Activated CD4-positive, alpha-beta T cell treated with anti-CD3 and anti-CD28 coated beads, Interleukin-2, amount 50 U/mL, for 4 hours (primary cell): ENCODE data around the gene ZYG11B.
"Not testable (repeated sequence)": the region's sequence is repeated elsewhere in the genome, so short reads cannot be mapped to it uniquely, and the experiment has no call there.

ENCODE experiments used
- DNase-seq, 2 experiments: peaks; one replicate each; pipeline ENCODE4 v3.0.0-alpha.2; 2020

ZYG11B gene

GRCh38 chr1:52707927-52708655, 18.2 kb upstream of the ZYG11B start:
- no peak for DNase-seq

- no peak for DNase-seq
Observed at GRCh38 chr1:52709016-52709415, 17.2 kb upstream of the ZYG11B start.

GRCh38 chr1:52713590-52713989, 12.7 kb upstream of the ZYG11B start:
- no peak for DNase-seq

- not testable (repeated sequence) for DNase-seq
Observed at GRCh38 chr1:52715296-52715695, 11.0 kb upstream of the ZYG11B start.

GRCh38 chr1:52723260-52723659, 3.0 kb upstream of the ZYG11B start:
- no peak for DNase-seq

- no peak for DNase-seq
Observed at GRCh38 chr1:52725903-52726264, 369 bp upstream of the ZYG11B start.

GRCh38 chr1:52727114-52727586, 897 bp downstream of the ZYG11B start:
- DNase-seq, result no peak

- no peak for DNase-seq
Observed at GRCh38 chr1:52727956-52728656, 1.9 kb downstream of the ZYG11B start.

GRCh38 chr1:52733368-52733767, 7.1 kb downstream of the ZYG11B start:
- no peak for DNase-seq

GRCh38 chr1:52735371-52735770, 9.1 kb downstream of the ZYG11B start:
- DNase-seq, result not testable (repeated sequence)

GRCh38 chr1:52738148-52738547, 11.9 kb downstream of the ZYG11B start:
- DNase-seq, result no peak

GRCh38 chr1:52738893-52739292, 12.6 kb downstream of the ZYG11B start:
- no peak for DNase-seq

GRCh38 chr1:52739699-52740467, 13.6 kb downstream of the ZYG11B start:
- DNase-seq, result no peak

- DNase-seq, result no peak
Observed at GRCh38 chr1:52741259-52741658, 15.0 kb downstream of the ZYG11B start.

- no peak for DNase-seq
Observed at GRCh38 chr1:52746189-52746588, 19.9 kb downstream of the ZYG11B start.

- DNase-seq, result no peak
Observed at GRCh38 chr1:52747450-52747849, 21.2 kb downstream of the ZYG11B start.

- no peak for DNase-seq
Observed at GRCh38 chr1:52748119-52748518, 21.9 kb downstream of the ZYG11B start.

- not testable (repeated sequence) for DNase-seq
Observed at GRCh38 chr1:52749496-52749895, 23.2 kb downstream of the ZYG11B start.

- not testable (repeated sequence) for DNase-seq
Observed at GRCh38 chr1:52750139-52750538, 23.9 kb downstream of the ZYG11B start.

- DNase-seq, result no peak
Observed at GRCh38 chr1:52751589-52752483, 25.6 kb downstream of the ZYG11B start.

- no peak for DNase-seq
Observed at GRCh38 chr1:52752484-52752826, 26.2 kb downstream of the ZYG11B start.

GRCh38 chr1:52753169-52753568, 26.9 kb downstream of the ZYG11B start:
- DNase-seq, result no peak

- DNase-seq, result no peak
Observed at GRCh38 chr1:52756020-52756419, 29.8 kb downstream of the ZYG11B start.
